CD14-positive monocyte (primary cell): ENCODE results near the gene KCNJ18. TPM values are rescaled to one million over a fixed set of nuclear protein-coding genes. Genes with fewer than 3 reads are reported as not detected.
"Not testable (repeated sequence)": the region's sequence is repeated elsewhere in the genome, so short reads cannot be mapped to it uniquely, and the experiment has no call there.

Experiments used
- DNase-seq, 3 donors: peaks; one replicate each; pipeline ENCODE4 v3.0.0-alpha.2; 2011 to 2022
- H2AFZ ChIP-seq: 2 replicates; pipeline ENCODE4 v1.6.0; 2012; ENCODE audit warnings: mild to moderate bottlenecking, low read depth, low read length, inconsistent platforms; ENCODE audit not compliant: insufficient read depth, poor library complexity, severe bottlenecking
- H3K27ac ChIP-seq, 2 donors: 1 replicate in 1 of 2; 2 replicates in 1 of 2; pipeline ENCODE4 v1.5.1; 2012 to 2013; ENCODE audit warnings: low read length in 2 of 2, control low read depth in 1 of 2, inconsistent platforms in 1 of 2, low read depth in 1 of 2, mild to moderate bottlenecking in 1 of 2
- H3K27me3 ChIP-seq, 2 donors: one replicate each; pipeline versions ENCODE4 v1.6.0 to v1.6.1; 2011 to 2013; ENCODE audit warnings: low read length in 2 of 2; ENCODE audit not compliant: control insufficient read depth in 2 of 2, insufficient read depth in 2 of 2
- H3K36me3 ChIP-seq, 2 donors: replicated peaks in 1 of 2; 1 replicate in 1 of 2; 2 replicates in 1 of 2; pipeline versions ENCODE4 v1.5.1 to v1.6.1; 2012 to 2013; ENCODE audit warnings: low read length in 2 of 2, control low read depth in 1 of 2, inconsistent platforms in 1 of 2, mild to moderate bottlenecking in 1 of 2; ENCODE audit not compliant: insufficient read depth in 2 of 2, control insufficient read depth in 1 of 2
- H3K4me1 ChIP-seq, 2 donors: 1 replicate in 1 of 2; 2 replicates in 1 of 2; pipeline versions ENCODE4 v1.5.1 to v1.6.1; 2012 to 2013; ENCODE audit warnings: low read length in 2 of 2, control low read depth in 1 of 2, inconsistent platforms in 1 of 2, mild to moderate bottlenecking in 1 of 2, moderate library complexity in 1 of 2; ENCODE audit not compliant: insufficient read depth in 2 of 2, control insufficient read depth in 1 of 2
- H3K4me2 ChIP-seq: replicated peaks from 2 replicates; pipeline ENCODE3; 2012; ENCODE audit warnings: low read length, moderate library complexity, mild to moderate bottlenecking; ENCODE audit not compliant: poor library complexity, severe bottlenecking; ENCODE audit errors: extremely low read depth
- H3K4me3 ChIP-seq, 3 experiments: fragments of 200-600 bp in 1 of 3; sonication (generic) in 1 of 3; replicated peaks in 1 of 3; 1 replicate in 2 of 3; 2 replicates in 1 of 3; pipeline ENCODE4 v1.5.1; 2011 to 2013; ENCODE audit warnings: low read length in 3 of 3, mild to moderate bottlenecking in 3 of 3, control low read depth in 2 of 3, low read depth in 2 of 3, inconsistent platforms in 1 of 3, moderate library complexity in 1 of 3
- H3K79me2 ChIP-seq: 2 replicates; pipeline ENCODE4 v1.6.0; 2012; ENCODE audit warnings: mild to moderate bottlenecking, control low read depth, inconsistent platforms, low read length, moderate library complexity; ENCODE audit not compliant: insufficient read depth
- H3K9ac ChIP-seq: 2 replicates; pipeline ENCODE4 v1.6.0; 2017; ENCODE audit warnings: low read length, mild to moderate bottlenecking; ENCODE audit not compliant: insufficient read depth, poor library complexity, severe bottlenecking
- H3K9me3 ChIP-seq, 2 donors: replicated peaks in 1 of 2; 1 replicate in 1 of 2; 2 replicates in 1 of 2; pipeline versions ENCODE4 v1.5.1 to v1.6.1; 2012 to 2013; ENCODE audit warnings: low read length in 2 of 2, control low read depth in 1 of 2; ENCODE audit not compliant: control insufficient read depth in 1 of 2, insufficient read depth in 1 of 2
- H4K20me1 ChIP-seq: 2 replicates; pipeline ENCODE4 v1.6.0; 2012; ENCODE audit warnings: mild to moderate bottlenecking, low read length, control low read depth, moderate library complexity; ENCODE audit not compliant: insufficient read depth
- H3K27ac Mint-ChIP-seq, 7 donors: one replicate each; pipeline ENCODE4 v1.8.0; 2020; ENCODE audit warnings: mild to moderate bottlenecking in 7 of 7, mixed read lengths in 7 of 7, moderate library complexity in 6 of 7, inconsistent platforms in 2 of 7
- H3K27me3 Mint-ChIP-seq, 3 donors: one replicate each; pipeline ENCODE4 v1.8.0; 2021 to 2022; ENCODE audit warnings: low read depth in 3 of 3, mild to moderate bottlenecking in 3 of 3, mixed read lengths in 3 of 3, moderate library complexity in 3 of 3, inconsistent platforms in 1 of 3
- H3K36me3 Mint-ChIP-seq, 2 donors: one replicate each; pipeline ENCODE4 v1.8.0; 2020; ENCODE audit warnings: mixed read lengths in 2 of 2, inconsistent platforms in 1 of 2, mild to moderate bottlenecking in 1 of 2
- H3K4me1 Mint-ChIP-seq: one replicate; pipeline ENCODE4 v1.8.0; 2020; ENCODE audit warnings: mild to moderate bottlenecking, mixed read lengths
- H3K4me3 Mint-ChIP-seq, 2 donors: one replicate each; pipeline ENCODE4 v1.8.0; 2020; ENCODE audit warnings: mild to moderate bottlenecking in 2 of 2, mixed read lengths in 2 of 2, moderate library complexity in 1 of 2
- H3K9me3 Mint-ChIP-seq, 7 donors: one replicate each; pipeline ENCODE4 v1.8.0; 2020 to 2022; ENCODE audit warnings: mixed read lengths in 7 of 7, mild to moderate bottlenecking in 6 of 7, moderate library complexity in 6 of 7, inconsistent platforms in 2 of 7
- CTCF ChIP-seq: fragments of 200-600 bp; IDR thresholded peaks from one replicate; pipeline ENCODE4 v1.8.0; 2022; ENCODE audit warnings: antibody characterized with exemption, mild to moderate bottlenecking
- WGBS: methylation state at CpG from one replicate; pipeline ENCODE4 v1.1.5; 2013; ENCODE audit warnings: missing lambda C conversion rate; ENCODE audit not compliant: insufficient coverage; 5-methylcytosine and 5-hydroxymethylcytosine counted together
- intact Hi-C, 2 donors: fragments of 100-400 bp; cut with micrococcal nuclease; formaldehyde crosslinking; loops; one replicate each; pipeline versions ENCODE4 v1.15.0 to v1.15.1; 2023
- polyA plus RNA-seq, 3 donors: library from polyadenylated mRNA; depleted of rRNA in 1 of 3; unstranded in 2 of 3; stranded (reverse) in 1 of 3; fragments of 300-500 nt in 2 of 3; fragments of >200 nt in 1 of 3; fragmentation: Illumina TruSeq in 2 of 3; gene quantifications; 1 replicate in 2 of 3; 2 replicates in 1 of 3; pipeline ENCODE4 v1.2.3, GENCODE V29; 2012 to 2021

KCNJ18 gene
- polyA plus RNA-seq, 3 donors: not detected

GRCh38 chr17:21680366-21680765 is 12.0 kb upstream of the KCNJ18 start:
- no peak overlapping the region for H3K4me3 ChIP-seq
- no peak overlapping the region for H2AFZ ChIP-seq
- H3K4me3 Mint-ChIP-seq: no peak overlapping the region
- DNase-seq: no peak
- no peaks in the 10 kb centered on the region for H3K36me3 Mint-ChIP-seq
- H3K27ac ChIP-seq: no peak overlapping the region
- intact Hi-C loops: no loop called here
- H4K20me1 ChIP-seq: no peaks in the 10 kb centered on the region
- H3K4me2 ChIP-seq: no peak overlapping the region
- H3K27me3 Mint-ChIP-seq: peaks cover 0 to 1% (median 0%) of the 10 kb centered on the region in 3 donors
- H3K9me3 Mint-ChIP-seq: peaks cover 38 to 84% (median 54%) of the 10 kb centered on the region in 7 donors
- no peaks in the 10 kb centered on the region for H3K27me3 ChIP-seq
- H3K4me1 Mint-ChIP-seq: no peaks in the 10 kb centered on the region
- H3K4me1 ChIP-seq: no peaks in the 10 kb centered on the region
- H3K27ac Mint-ChIP-seq: no peak overlapping the region
- no peaks in the 10 kb centered on the region for H3K79me2 ChIP-seq
- H3K36me3 ChIP-seq: no peaks in the 10 kb centered on the region
- peaks cover 56 to 82% of the 10 kb centered on the region in 2 donors for H3K9me3 ChIP-seq
- no peak for TF ChIP-seq CTCF
- 92% methylated on average over 19 of the region's 19 CpGs for WGBS
- no peak overlapping the region for H3K9ac ChIP-seq

- DNase-seq, H3K4me3 ChIP-seq, H3K79me2 ChIP-seq: not testable (repeated sequence)
Observed at GRCh38 chr17:21680850-21681351, 11.4 kb upstream of the KCNJ18 start.

GRCh38 chr17:21681576-21681975 is 10.7 kb upstream of the KCNJ18 start:
- H3K36me3 ChIP-seq, H2AFZ ChIP-seq, H3K4me2 ChIP-seq, H3K27ac ChIP-seq, H3K4me1 Mint-ChIP-seq, H3K9ac ChIP-seq, H3K4me3 ChIP-seq, H3K79me2 ChIP-seq, H4K20me1 ChIP-seq, H3K27ac Mint-ChIP-seq, H3K4me1 ChIP-seq, DNase-seq, intact Hi-C loops, H3K36me3 Mint-ChIP-seq, H3K4me3 Mint-ChIP-seq, H3K27me3 ChIP-seq, H3K27me3 Mint-ChIP-seq: not testable (repeated sequence)
- H3K9me3 ChIP-seq: peaks cover 46 to 78% of the 10 kb centered on the region in 2 donors
- peaks cover 29 to 79% (median 50%) of the 10 kb centered on the region in 7 donors for H3K9me3 Mint-ChIP-seq
- WGBS: 94% methylated on average over 12 of the region's 20 CpGs

More at GRCh38 chr17:21680850-21681351, 11.4 kb upstream of the KCNJ18 start:
- WGBS: 74% methylated on average over 41 of the region's 42 CpGs
- H2AFZ ChIP-seq, H3K36me3 ChIP-seq, H3K4me2 ChIP-seq, H3K4me1 ChIP-seq, H3K27me3 ChIP-seq, H4K20me1 ChIP-seq, H3K9ac ChIP-seq, H3K4me1 Mint-ChIP-seq, H3K27me3 Mint-ChIP-seq, H3K36me3 Mint-ChIP-seq, H3K27ac Mint-ChIP-seq, intact Hi-C loops, H3K4me3 Mint-ChIP-seq, H3K27ac ChIP-seq: not testable (repeated sequence)
- H3K9me3 Mint-ChIP-seq: peaks cover 32 to 82% (median 52%) of the 10 kb centered on the region in 7 donors
- peaks cover 51 to 79% of the 10 kb centered on the region in 2 donors for H3K9me3 ChIP-seq

DNA sequence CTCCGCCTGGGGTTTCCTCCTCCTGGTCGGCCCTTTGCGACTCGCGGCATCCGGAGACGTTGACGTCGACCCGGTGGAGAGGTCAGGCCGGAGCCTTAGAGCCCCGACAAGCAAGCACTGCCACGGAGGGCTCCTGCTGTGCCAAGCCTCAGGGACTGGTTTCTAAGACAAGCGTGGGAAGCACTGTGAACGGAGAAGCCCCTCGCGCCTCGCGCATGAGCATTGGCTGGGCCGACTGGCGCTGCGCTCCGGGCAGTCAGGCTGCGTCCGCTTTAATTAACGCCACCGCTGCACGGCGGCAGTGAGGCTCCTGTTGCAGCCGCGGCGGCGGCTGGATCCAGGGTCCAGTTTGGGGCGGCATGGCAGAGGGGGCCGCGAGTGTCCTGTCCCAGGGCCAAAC is 10.2 kb upstream of the KCNJ18 start:
- H3K27ac Mint-ChIP-seq, H3K9ac ChIP-seq, H3K4me3 Mint-ChIP-seq, H3K36me3 Mint-ChIP-seq, H3K36me3 ChIP-seq, H3K4me1 Mint-ChIP-seq, H3K4me3 ChIP-seq, DNase-seq, H3K4me1 ChIP-seq, H3K27me3 Mint-ChIP-seq, H2AFZ ChIP-seq, H4K20me1 ChIP-seq, H3K4me2 ChIP-seq, H3K27ac ChIP-seq, intact Hi-C loops, H3K79me2 ChIP-seq, H3K27me3 ChIP-seq: not testable (repeated sequence)
- H3K9me3 ChIP-seq: peaks cover 46 to 78% of the 10 kb centered on the region in 2 donors
- peaks cover 26 to 78% (median 47%) of the 10 kb centered on the region in 7 donors for H3K9me3 Mint-ChIP-seq
- WGBS: 87% methylated on average over 24 of the region's 36 CpGs
